ENCODE measurements around the gene MMP12. TPM values are rescaled to one million over a fixed set of nuclear protein-coding genes. Genes with fewer than 3 reads are reported as not detected.

MMP12 gene
- total RNA-seq, 1 experiment from 2014 or later, result not detected

- no peak for DNase-seq
- H3K9me3 Mint-ChIP-seq, result peaks cover 13 to 18% of the 10 kb centered on the region in 2 experiments
- Histone ChIP-seq H2BK5ac (ENCODE audit: insufficient read length, low read length) (no peak overlapping the region), H2AFZ (ENCODE audit: low read length) (no peak overlapping the region), H3K27ac (ENCODE audit: insufficient read length, low read depth, low read length) (no peak overlapping the region), H4K20me1 (ENCODE audit: control insufficient read depth, insufficient read depth, insufficient read length) (no peaks in the 10 kb centered on the region), H2BK120ac (ENCODE audit: low read depth, low read length, poor library complexity, severe bottlenecking) (no peak overlapping the region), H3K56ac (ENCODE audit: insufficient read length, low read depth, low read length) (no peak overlapping the region), H3T11ph (ENCODE audit: low read length) (no peak overlapping the region), H3K4me2 (ENCODE audit: insufficient read depth, insufficient read length, low read length) (no peak overlapping the region), H2BK20ac (ENCODE audit: low read depth, low read length, poor library complexity, severe bottlenecking) (no peak overlapping the region), H3K27me3 (ENCODE audit: insufficient read depth, low read length) (no peaks in the 10 kb centered on the region), H3K14ac (ENCODE audit: insufficient read depth, low read length) (no peak overlapping the region), H4K8ac (replicated peaks; ENCODE audit: insufficient read length, low read depth, low read length) (no peak overlapping the region), H3K23me2 (ENCODE audit: insufficient read length, low read depth, low read length, poor library complexity, severe bottlenecking) (no peaks in the 10 kb centered on the region), H2BK15ac (ENCODE audit: low read depth, low read length) (no peak overlapping the region), H3K79me2 (ENCODE audit: insufficient read depth, low read length) (no peaks in the 10 kb centered on the region), H2AK5ac (ENCODE audit: insufficient read length, low read length) (no peak overlapping the region), H3K9me3 (ENCODE audit: control insufficient read depth, low read depth, low read length) (no peaks in the 10 kb centered on the region), H3K9ac (ENCODE audit: extremely low read depth, insufficient read length, low read length) (no peak overlapping the region), H3K23ac (ENCODE audit: insufficient read length, low read depth, low read length) (no peak overlapping the region), H3K4me1 (ENCODE audit: insufficient read depth, low read length) (no peaks in the 10 kb centered on the region; the same call in 1 of the 2 replicates), H2BK12ac (ENCODE audit: insufficient read length, low read depth, low read length) (no peak overlapping the region), H3K4ac (ENCODE audit: low read depth, low read length) (no peak overlapping the region), H3K18ac (ENCODE audit: insufficient read length, low read depth, low read length) (peak overlapping the region; percentile 48), H4K5ac (ENCODE audit: insufficient read length, low read depth, low read length) (no peak overlapping the region), H3K79me1 (ENCODE audit: insufficient read depth, low read depth, low read length, poor library complexity, severe bottlenecking) (no peaks in the 10 kb centered on the region), H4K91ac (ENCODE audit: insufficient read length, low read depth, low read length) (no peak overlapping the region)
- peak overlapping the region in 2 of 3 experiments; percentile 2 to 79; a peak in 2 of 7 replicates for H3K27ac Mint-ChIP-seq
- H3K36me3 Mint-ChIP-seq (ENCODE audit: insufficient read depth in 1 of 3, low read depth in 3 of 3), result peaks cover 6 to 17% (median 11%) of the 10 kb centered on the region in 3 experiments
- no peak overlapping the region for H3K4me3 Mint-ChIP-seq
- no peaks in the 10 kb centered on the region; the same call in 1 of the 2 replicates for H3K27me3 Mint-ChIP-seq (ENCODE audit: low read depth)
- peaks cover 19% of the 10 kb centered on the region in 2 experiments for H3K4me1 Mint-ChIP-seq
- no peak for TF ChIP-seq CTCF (conservative IDR thresholded peaks at IDR 0.05)
- no CpG with 5 or more reads among the region's 2 CpGs for WGBS (ENCODE audit: extremely low coverage, insufficient read length, low lambda C conversion rate)
Observed at GRCh38 chr11:102912482-102912830, 37.7 kb upstream of the MMP12 start.
